Natural killer cell (primary cell): ENCODE data around the gene RASGEF1B. TPM values are rescaled to one million over a fixed set of nuclear protein-coding genes. Genes with fewer than 3 reads are reported as not detected.

Experiments
- ATAC-seq, 3 donors: fragments of 150-1000 bp in 2 of 3; fragments of 200-7000 bp in 1 of 3; cut with Tn5 transposase; 1 replicate in 1 of 3; 2 replicates in 2 of 3; pipeline ENCODE4 v1.10.0; 2021; ENCODE audit warnings: mild to moderate bottlenecking in 2 of 3, moderate library complexity in 2 of 3
- DNase-seq, 2 donors: peaks; one replicate each; pipeline versions ENCODE4 v3.0.0 to v3.0.0-alpha.2; 2013 to 2021; ENCODE audit warnings: mixed read lengths in 1 of 2
- H3K27ac ChIP-seq: one replicate; pipeline ENCODE4 v1.5.1; 2013; ENCODE audit warnings: mild to moderate bottlenecking, low read length
- H3K27me3 ChIP-seq: one replicate; pipeline ENCODE4 v1.6.1; 2013; ENCODE audit warnings: low read length; ENCODE audit not compliant: control insufficient read depth, insufficient read depth
- H3K36me3 ChIP-seq: one replicate; pipeline ENCODE4 v1.6.1; 2013; ENCODE audit warnings: low read length; ENCODE audit not compliant: control insufficient read depth, insufficient read depth
- H3K4me1 ChIP-seq: one replicate; pipeline ENCODE4 v1.6.1; 2013; ENCODE audit warnings: low read length; ENCODE audit not compliant: control insufficient read depth, insufficient read depth
- H3K4me3 ChIP-seq: one replicate; pipeline ENCODE4 v1.5.1; 2013; ENCODE audit warnings: low read length
- H3K9me3 ChIP-seq: one replicate; pipeline ENCODE4 v1.6.1; 2013; ENCODE audit warnings: low read length; ENCODE audit not compliant: control insufficient read depth, insufficient read depth
- H3K27ac Mint-ChIP-seq, 2 donors: one replicate each; pipeline ENCODE4 v1.8.0; 2022; ENCODE audit warnings: mild to moderate bottlenecking in 2 of 2, mixed read lengths in 2 of 2, moderate library complexity in 1 of 2
- H3K27me3 Mint-ChIP-seq, 2 donors: one replicate each; pipeline ENCODE4 v1.8.0; 2022; ENCODE audit warnings: low read depth in 2 of 2, mixed read lengths in 2 of 2
- H3K36me3 Mint-ChIP-seq: one replicate; pipeline ENCODE4 v1.8.0; 2022; ENCODE audit warnings: mixed read lengths
- H3K4me1 Mint-ChIP-seq, 2 donors: one replicate each; pipeline ENCODE4 v1.8.0; 2022; ENCODE audit warnings: mixed read lengths in 2 of 2
- H3K4me3 Mint-ChIP-seq: one replicate; pipeline ENCODE4 v1.8.0; 2022; ENCODE audit warnings: mild to moderate bottlenecking, moderate library complexity, mixed read lengths
- H3K9me3 Mint-ChIP-seq, 2 donors: one replicate each; pipeline ENCODE4 v1.8.0; 2022; ENCODE audit warnings: mixed read lengths in 2 of 2
- CTCF ChIP-seq: fragments of 200-600 bp; IDR thresholded peaks from one replicate; pipeline ENCODE4 v1.8.0; 2022; ENCODE audit warnings: antibody characterized with exemption
- WGBS: methylation state at CpG from one replicate; pipeline ENCODE4 v1.1.7; 2013; ENCODE audit warnings: missing lambda C conversion rate; ENCODE audit not compliant: insufficient coverage; 5-methylcytosine and 5-hydroxymethylcytosine counted together
- intact Hi-C: fragments of 100-400 bp; cut with micrococcal nuclease; formaldehyde crosslinking; loops from one replicate; pipeline ENCODE4 v1.14.2; 2022
- total RNA-seq, 4 donors: library from RNA; stranded (reverse); fragments of 120-200 nt in 1 of 4; gene quantifications; one replicate each; pipeline versions ENCODE4 v1.2.3 to v1.2.4, GENCODE V29; 2013 to 2022

Gene RASGEF1B
- total RNA-seq, 3 donors from 2014 or later (not counting 1 experiment from before 2014, with no cell fraction given) = 42.9 to 106 (median 90.8) TPM

GRCh38 chr4:81436941-81437574, 34.6 kb downstream of the RASGEF1B start:
- no peak overlapping the region for H3K4me3 ChIP-seq

GRCh38 chr4:81436096-81436495, 35.6 kb downstream of the RASGEF1B start:
- H3K27me3 Mint-ChIP-seq = no peaks in the 10 kb centered on the region
- H3K4me3 Mint-ChIP-seq = no peak overlapping the region
- H3K27ac Mint-ChIP-seq = no peak overlapping the region
- peaks cover 44% of the 10 kb centered on the region for H3K36me3 Mint-ChIP-seq
- no peaks in the 10 kb centered on the region for H3K27me3 ChIP-seq
- H3K9me3 Mint-ChIP-seq = no peaks in the 10 kb centered on the region
- no peaks in the 10 kb centered on the region for H3K4me1 ChIP-seq
- H3K36me3 ChIP-seq = peaks cover 65% of the 10 kb centered on the region
- H3K4me1 Mint-ChIP-seq = no peaks in the 10 kb centered on the region
- no peak for TF ChIP-seq CTCF
- intact Hi-C loops = no loop called here
- H3K4me3 ChIP-seq = no peak overlapping the region
- ATAC-seq (no peak), DNase-seq (no peak)
- no peak overlapping the region for H3K27ac ChIP-seq
- H3K9me3 ChIP-seq = no peaks in the 10 kb centered on the region

More at GRCh38 chr4:81436941-81437574, 34.6 kb downstream of the RASGEF1B start:
- H3K27me3 ChIP-seq = no peaks in the 10 kb centered on the region
- no peaks in the 10 kb centered on the region for H3K4me1 ChIP-seq
- intact Hi-C loops = no loop called here
- no peak overlapping the region for H3K4me3 Mint-ChIP-seq
- DNase-seq (no peak), ATAC-seq (no peak)
- H3K4me1 Mint-ChIP-seq = no peaks in the 10 kb centered on the region
- H3K36me3 ChIP-seq = peaks cover 62% of the 10 kb centered on the region
- no peaks in the 10 kb centered on the region for H3K9me3 ChIP-seq
- H3K9me3 Mint-ChIP-seq = no peaks in the 10 kb centered on the region
- no peak for TF ChIP-seq CTCF
- no peaks in the 10 kb centered on the region for H3K27me3 Mint-ChIP-seq
- H3K36me3 Mint-ChIP-seq = peaks cover 39% of the 10 kb centered on the region
- H3K27ac Mint-ChIP-seq = no peak overlapping the region
- H3K27ac ChIP-seq = no peak overlapping the region
- 100% methylated on average over 1 of the region's 2 CpGs for WGBS

DNA sequence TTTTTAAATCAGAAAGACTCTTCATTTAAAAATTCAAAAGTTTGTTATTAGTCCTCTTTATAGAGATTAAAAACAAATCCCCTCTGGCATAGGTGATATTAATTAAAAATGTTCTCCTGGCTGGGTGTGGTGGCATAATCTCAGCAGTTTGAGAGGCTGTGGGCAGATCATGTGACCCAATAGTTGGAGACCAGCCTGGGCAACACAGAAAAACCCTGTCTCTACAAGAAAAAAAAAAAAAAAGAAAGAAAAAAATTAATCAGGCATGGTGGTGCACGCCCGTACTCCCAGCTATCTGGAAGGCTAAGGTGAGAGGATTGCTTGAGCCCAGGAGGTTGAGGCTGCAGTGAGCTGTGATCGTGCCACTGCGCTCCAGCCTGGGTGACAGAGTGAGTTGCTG, 38.9 kb downstream of the RASGEF1B start:
- Histone ChIP-seq H3K4me1 (no peaks in the 10 kb centered on the region), H3K27me3 (no peaks in the 10 kb centered on the region), H3K9me3 (no peaks in the 10 kb centered on the region), H3K4me3 (no peak overlapping the region), H3K27ac (no peak overlapping the region), H3K36me3 (peaks cover 58% of the 10 kb centered on the region)
- ATAC-seq = no peak
- no peak for TF ChIP-seq CTCF
- H3K27ac Mint-ChIP-seq = no peak overlapping the region
- H3K9me3 Mint-ChIP-seq = no peaks in the 10 kb centered on the region
- peaks cover 32% of the 10 kb centered on the region for H3K36me3 Mint-ChIP-seq
- H3K4me1 Mint-ChIP-seq = no peaks in the 10 kb centered on the region
- no peaks in the 10 kb centered on the region for H3K27me3 Mint-ChIP-seq
- DNase-seq = no peak
- intact Hi-C loops = no loop called here
- 95% methylated on average over 2 of the region's 4 CpGs for WGBS
- no peak overlapping the region for H3K4me3 Mint-ChIP-seq

GRCh38 chr4:81431971-81432370, 39.7 kb downstream of the RASGEF1B start:
- intact Hi-C loops = no loop called here
- no peak for TF ChIP-seq CTCF
- no peak for DNase-seq

More at GRCh38 chr4:81431971-81432370, 39.7 kb downstream of the RASGEF1B start:
- Mint-ChIP-seq H3K27ac (no peak overlapping the region), H3K27me3 (no peaks in the 10 kb centered on the region), H3K4me1 (no peaks in the 10 kb centered on the region), H3K4me3 (no peak overlapping the region), H3K36me3 (peaks cover 32% of the 10 kb centered on the region), H3K9me3 (no peaks in the 10 kb centered on the region)
- no peak for ATAC-seq
- Histone ChIP-seq H3K9me3 (no peaks in the 10 kb centered on the region), H3K27ac (no peak overlapping the region), H3K27me3 (no peaks in the 10 kb centered on the region), H3K4me1 (no peaks in the 10 kb centered on the region), H3K36me3 (peaks cover 60% of the 10 kb centered on the region), H3K4me3 (no peak overlapping the region)
- WGBS = 94% methylated on average over 1 of the region's 1 CpG
